Placental epithelial cell (primary cell): ENCODE results near the gene CLEC18B. TPM values are rescaled to one million over a fixed set of nuclear protein-coding genes. Genes with fewer than 3 reads are reported as not detected.

Source experiments
- small RNA-seq: library from RNA; depleted of rRNA; stranded (forward); fragments of <200 nt; gene quantifications from one replicate; pipeline ENCODE3, GENCODE V24; 2012
- total RNA-seq: library from RNA; depleted of rRNA; stranded (reverse); fragments of >200 nt; gene quantifications from 2 replicates; pipeline ENCODE4 v1.2.3, GENCODE V29; 2012

The CLEC18B gene
- 2.0 and 2.5 TPM in 2 replicates for total RNA-seq

DNA sequence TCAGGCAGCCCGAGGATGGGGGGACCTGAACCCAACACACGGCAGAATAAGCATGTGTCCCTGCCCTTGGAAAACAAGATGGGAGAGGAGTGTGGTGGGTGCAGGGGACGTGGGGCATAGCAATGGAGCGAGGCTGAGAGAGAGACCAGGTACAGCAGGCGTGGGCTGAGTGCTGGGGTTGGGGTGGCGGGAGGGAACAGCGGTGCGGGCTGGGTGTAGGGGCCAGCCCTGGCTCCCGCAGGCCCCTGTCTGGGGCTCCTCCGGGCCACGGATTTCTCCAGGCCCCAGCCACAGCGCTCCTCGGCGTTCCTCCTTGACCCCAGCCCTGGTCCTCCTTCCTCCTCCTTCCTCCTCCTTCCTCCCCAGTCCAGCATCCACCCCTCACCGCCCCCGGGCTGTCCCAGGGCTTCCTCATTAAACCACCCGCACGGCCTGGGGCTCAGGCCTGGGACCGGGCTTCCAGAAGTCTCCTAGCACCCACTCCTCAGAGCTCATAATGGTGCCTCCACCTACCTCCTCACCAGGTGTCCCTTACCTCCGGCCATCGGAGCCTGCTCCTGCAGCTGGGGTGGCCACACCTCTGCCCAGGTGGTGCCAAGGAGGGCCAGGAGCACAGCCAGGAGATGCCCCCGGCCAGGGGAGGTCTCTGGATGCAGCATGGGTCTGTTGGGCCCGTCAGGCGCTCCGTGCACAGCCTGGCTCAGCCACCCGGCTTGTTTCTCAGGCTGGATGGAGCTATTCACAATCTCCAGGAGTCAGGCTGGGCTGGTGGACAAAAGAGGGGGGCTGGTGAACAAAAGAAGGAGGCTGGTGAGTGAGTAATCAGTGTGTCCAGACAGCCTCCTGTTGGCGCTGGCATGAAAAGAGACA, at the start of gene CLEC18B:
Gene CLEC18B, minus strand, starts transcription at position 867 of the 870 bp plus-strand sequence. Its CDS starts 208 bp downstream, at position 659.

Small RNA genes within 50 kb of the gene (small RNA-seq; reads per million reads assigned to genes)
- gene AC009053.4 (not detected), gene RF00019 (not detected), gene RNU6-237P (not detected)

Other genes with a start within 250 kb of the CLEC18B start
- gene PSMD7, start 124.7 kb downstream of the CLEC18B start, total RNA-seq: 46.3 and 55.1 TPM in 2 replicates
- gene NPIPB15, start 45.2 kb downstream of the CLEC18B start, total RNA-seq: 2.4 and 5.9 TPM in 2 replicates
- 143 and 146 TPM in 2 replicates for gene GLG1, start 185.6 kb upstream of the CLEC18B start, total RNA-seq
- 22.2 and 25.9 TPM in 2 replicates for gene RFWD3, start 245.4 kb upstream of the CLEC18B start, total RNA-seq